Sigmoid colon (tissue), 4 donors: ENCODE data around the gene TXNRD2.

Experiments
- CTCF ChIP-seq, 4 experiments: fragments of 450-650 bp in 3 of 4; fragments of 200-600 bp in 1 of 4; IDR thresholded peaks; one replicate each; pipeline ENCODE4 v1.5.1; 2016 to 2019; ENCODE audit warnings: antibody characterized with exemption in 4 of 4, mild to moderate bottlenecking in 3 of 4, moderate library complexity in 2 of 4
- EP300 ChIP-seq, 4 donors: sonication (generic); formaldehyde crosslinking; IDR thresholded peaks; one replicate each; pipeline ENCODE4 v1.6.1; 2017; ENCODE audit warnings: antibody characterized with exemption in 4 of 4

- TF ChIP-seq CTCF (IDR thresholded peaks at IDR 0.05) (no peak), EP300 (IDR thresholded peaks at IDR 0.05) (no peak)
Observed at GRCh38 chr22:19849835-19850762, 91.5 kb downstream of the TXNRD2 start.
